ENCODE data around the gene ISG15.

Gene ISG15

DNA sequence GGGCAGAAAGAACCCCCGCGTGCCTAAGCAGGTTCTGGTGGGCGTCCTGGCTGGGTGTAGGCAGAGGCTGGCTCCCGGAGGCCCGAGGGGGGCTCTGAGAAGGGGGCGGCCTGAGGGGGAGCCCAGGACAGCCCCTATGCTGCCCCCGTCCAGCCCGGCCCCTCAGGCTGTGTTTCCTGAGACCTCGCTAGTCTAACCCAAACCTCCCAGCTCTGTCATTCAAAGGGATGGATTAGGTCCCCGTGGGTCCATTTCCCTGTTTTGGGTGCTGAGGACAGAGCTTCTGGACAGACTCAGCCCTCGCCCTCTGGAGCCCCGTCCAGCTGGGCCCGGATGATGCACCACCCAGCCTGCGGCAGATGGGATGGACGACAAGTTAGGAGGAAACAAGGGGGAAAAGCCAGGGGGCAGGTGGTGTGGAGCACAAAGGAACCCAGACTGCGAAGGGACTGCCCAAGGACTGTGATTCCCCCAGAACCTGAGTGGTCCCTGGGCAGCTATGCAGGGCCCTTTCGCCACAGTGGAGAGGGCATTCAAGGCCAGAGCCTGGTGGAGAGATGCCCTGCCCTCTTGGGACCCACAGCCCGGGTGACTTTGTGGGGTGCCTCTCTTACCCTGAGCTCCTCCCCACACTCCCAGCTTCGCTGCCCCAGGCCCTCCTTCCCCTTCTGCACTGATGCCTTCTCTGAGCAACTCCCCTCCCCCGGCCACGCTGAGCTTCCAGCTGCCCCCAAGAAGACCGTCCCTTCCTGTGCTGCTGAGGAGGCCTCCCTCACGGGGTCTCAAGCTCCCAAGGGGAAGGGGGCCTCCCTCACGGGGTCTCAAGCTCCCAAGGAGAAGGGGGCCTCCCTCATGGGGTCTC is 16.2 kb upstream of the ISG15 start:
- no peak overlapping the region for H3K4me3 ChIP-seq (ENCODE audit: control insufficient read depth, low read depth, low read length)
- DNase-seq (ENCODE audit: low read depth) = no peak

DNA sequence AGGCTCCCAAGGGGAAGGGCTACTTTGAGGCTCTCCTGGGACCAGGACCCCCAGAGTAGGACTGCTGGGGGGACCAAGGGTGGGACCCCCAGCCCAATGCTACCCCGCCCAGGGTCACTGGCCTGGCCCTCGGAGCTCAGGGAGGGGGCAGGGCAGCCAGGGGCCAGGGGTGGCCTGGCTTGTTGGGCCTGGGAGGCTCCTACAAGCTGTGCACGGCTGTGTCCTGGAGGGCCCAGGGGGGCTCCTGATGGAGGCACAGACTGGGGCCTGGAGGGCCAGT is 15.6 kb upstream of the ISG15 start:
- no peak overlapping the region for H3K4me3 ChIP-seq (ENCODE audit: control insufficient read depth, low read depth, low read length)
- TF ChIP-seq, protein P1, sequence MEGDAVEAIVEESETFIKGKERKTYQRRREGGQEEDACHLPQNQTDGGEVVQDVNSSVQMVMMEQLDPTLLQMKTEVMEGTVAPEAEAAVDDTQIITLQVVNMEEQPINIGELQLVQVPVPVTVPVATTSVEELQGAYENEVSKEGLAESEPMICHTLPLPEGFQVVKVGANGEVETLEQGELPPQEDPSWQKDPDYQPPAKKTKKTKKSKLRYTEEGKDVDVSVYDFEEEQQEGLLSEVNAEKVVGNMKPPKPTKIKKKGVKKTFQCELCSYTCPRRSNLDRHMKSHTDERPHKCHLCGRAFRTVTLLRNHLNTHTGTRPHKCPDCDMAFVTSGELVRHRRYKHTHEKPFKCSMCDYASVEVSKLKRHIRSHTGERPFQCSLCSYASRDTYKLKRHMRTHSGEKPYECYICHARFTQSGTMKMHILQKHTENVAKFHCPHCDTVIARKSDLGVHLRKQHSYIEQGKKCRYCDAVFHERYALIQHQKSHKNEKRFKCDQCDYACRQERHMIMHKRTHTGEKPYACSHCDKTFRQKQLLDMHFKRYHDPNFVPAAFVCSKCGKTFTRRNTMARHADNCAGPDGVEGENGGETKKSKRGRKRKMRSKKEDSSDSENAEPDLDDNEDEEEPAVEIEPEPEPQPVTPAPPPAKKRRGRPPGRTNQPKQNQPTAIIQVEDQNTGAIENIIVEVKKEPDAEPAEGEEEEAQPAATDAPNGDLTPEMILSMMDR (conservative IDR thresholded peaks at IDR 0.05; ENCODE audit: control insufficient read depth, insufficient read depth, low read depth, low read length) = no peak
- no peak for DNase-seq (ENCODE audit: low read depth)

More for the DNA sequence above, 16.2 kb upstream of the ISG15 start:
- TF ChIP-seq, protein P1 (conservative IDR thresholded peaks at IDR 0.05; ENCODE audit: control insufficient read depth, insufficient read depth, low read depth, low read length) = no peak

DNA sequence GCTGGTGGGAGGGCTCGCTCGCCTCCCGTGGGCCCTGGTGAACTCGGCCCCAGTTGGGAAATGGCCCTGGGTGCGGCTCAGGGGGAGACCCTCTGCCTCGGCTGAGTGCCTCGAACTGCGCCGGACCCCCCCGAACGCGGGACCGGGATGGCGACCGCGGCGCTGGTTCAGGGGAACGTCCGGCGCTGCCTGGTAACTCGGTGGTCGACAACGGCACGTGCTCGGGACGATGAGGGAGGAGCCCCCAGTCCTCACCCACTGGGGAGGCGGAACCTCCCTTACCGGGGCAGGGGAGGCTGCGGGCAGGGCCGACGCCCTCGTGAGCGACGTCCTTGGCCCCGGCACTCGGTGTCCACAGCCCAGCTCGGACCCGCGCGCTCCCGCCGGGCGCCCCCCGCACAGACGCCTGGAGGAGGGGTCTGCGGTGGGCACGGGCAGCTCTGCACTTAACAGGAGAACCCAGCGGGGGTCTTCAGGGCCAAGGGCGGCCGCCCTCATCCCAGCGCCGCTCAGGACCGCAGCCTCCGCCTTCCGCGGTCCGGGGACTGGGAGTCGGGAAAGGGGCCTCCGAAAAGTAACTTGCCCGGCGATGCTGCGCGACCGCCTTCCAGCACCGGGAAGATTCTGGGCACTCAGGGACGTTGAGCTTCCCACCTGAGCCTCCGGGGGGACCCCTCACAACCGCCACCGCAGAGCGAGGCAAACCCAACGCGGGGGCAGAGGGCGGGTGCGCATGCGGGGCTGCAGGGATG is 15.1 kb upstream of the ISG15 start:
- TF ChIP-seq, protein P1 (conservative IDR thresholded peaks at IDR 0.05; ENCODE audit: control insufficient read depth, insufficient read depth, low read depth, low read length) = no peak
- no peak for DNase-seq (ENCODE audit: low read depth)
- H3K4me3 ChIP-seq (ENCODE audit: control insufficient read depth, low read depth, low read length) = no peak overlapping the region

DNA sequence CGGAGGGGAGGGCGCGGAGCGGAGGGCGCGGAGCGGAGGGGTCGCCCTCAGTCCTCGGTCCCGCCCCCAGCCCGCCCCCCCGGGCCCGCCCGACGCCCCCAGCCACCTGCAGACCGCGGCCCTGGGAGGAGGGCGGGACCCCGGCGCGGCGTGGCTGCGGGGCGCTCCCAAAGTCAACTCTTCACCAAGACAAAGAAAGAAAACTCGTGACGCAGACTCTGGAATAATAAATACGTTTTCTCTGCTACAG is 14.6 kb upstream of the ISG15 start:
- TF ChIP-seq, protein P1 (conservative IDR thresholded peaks at IDR 0.05; ENCODE audit: control insufficient read depth, insufficient read depth, low read depth, low read length) = no peak
- peak; percentile 25 for DNase-seq (ENCODE audit: low read depth)
- no peak overlapping the region for H3K4me3 ChIP-seq (ENCODE audit: control insufficient read depth, low read depth, low read length)

DNA sequence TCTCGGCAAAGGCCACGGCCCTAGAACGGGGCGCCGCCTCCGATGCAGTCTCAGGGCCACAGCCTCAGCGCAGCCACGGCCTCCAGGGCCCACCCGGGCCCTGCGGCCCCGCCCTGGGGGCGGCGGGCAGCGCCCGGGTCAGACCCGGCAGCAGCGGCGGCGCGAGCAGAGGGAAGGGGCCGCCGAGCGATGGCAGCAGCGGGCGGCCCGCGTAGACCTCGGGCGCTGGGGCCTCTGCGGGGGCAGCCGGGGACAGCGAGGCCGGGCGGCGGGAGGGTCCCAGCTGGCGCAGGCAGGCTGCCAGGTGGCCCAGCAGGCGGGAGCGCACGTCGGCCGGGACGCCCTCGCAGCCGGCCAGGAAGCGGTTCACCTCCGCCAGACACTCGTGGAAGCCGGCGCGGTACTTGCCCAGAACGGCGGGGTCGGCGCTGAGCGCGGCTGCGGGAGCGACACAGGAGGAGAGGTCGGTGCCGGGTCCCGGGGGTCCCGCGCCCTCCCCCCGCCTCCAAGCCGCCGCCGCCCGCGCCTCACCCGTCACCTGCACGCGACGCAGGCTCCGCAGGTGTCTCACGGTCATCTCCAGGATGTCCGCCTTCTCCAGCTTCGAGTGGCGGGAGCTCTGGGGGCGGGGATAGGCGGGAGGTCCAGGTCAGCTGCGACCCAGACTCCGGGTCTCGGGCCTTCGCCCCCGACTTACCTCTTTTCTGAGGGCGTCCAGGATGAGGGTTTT is 14.1 kb upstream of the ISG15 start:
- no peak overlapping the region for H3K4me3 ChIP-seq (ENCODE audit: control insufficient read depth, low read depth, low read length)
- no peak for DNase-seq (ENCODE audit: low read depth)
- TF ChIP-seq, protein P1 (conservative IDR thresholded peaks at IDR 0.05; ENCODE audit: control insufficient read depth, insufficient read depth, low read depth, low read length) = no peak

DNA sequence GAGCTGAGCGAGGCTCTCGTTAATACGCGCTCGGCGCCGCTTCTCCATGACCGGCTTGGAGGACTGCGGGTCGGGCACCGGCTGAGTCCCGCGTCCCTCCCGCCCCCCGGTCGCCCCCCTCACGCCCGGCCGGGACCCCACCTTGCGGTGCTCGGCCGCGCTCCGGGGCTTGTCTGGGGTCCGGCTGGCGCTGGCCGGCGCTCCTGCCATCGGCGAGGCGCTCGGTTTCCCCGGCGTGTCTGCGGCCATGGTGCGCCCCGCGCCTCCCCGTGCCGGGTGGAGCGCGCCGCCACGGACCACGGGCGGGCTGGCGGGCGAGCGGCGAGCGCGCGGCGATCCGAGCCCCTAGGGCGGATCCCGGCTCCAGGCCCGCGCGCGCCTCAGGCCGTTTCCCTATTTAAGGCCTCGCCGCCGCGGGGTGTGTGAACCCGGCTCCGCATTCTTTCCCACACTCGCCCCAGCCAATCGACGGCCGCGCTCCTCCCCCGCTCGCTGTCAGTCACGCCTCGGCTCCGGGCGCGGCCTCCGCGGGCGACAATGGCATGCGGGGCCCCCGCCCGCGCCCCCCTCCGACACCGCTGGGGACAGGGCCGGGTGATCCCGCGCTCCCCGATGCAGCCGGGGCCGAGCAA is 13.5 kb upstream of the ISG15 start, which contains the start of gene HES4:
Gene HES4, minus strand, starts transcription at position 373 of the 632 bp plus-strand sequence. Its CDS starts 124 bp downstream, at position 249.
- TF ChIP-seq, protein P1 (conservative IDR thresholded peaks at IDR 0.05; ENCODE audit: control insufficient read depth, insufficient read depth, low read depth, low read length) = no peak
- peak; percentile 83 for DNase-seq (ENCODE audit: low read depth)

More for the DNA sequence above, 13.5 kb upstream of the ISG15 start, which contains the start of gene HES4:
- H3K4me3 ChIP-seq (ENCODE audit: control insufficient read depth, low read depth, low read length) = peak within 1 kb of the TSS; percentile 25

All from fibroblast of mammary gland (primary cell).